GM23248 (cell line): ENCODE data around the gene PAK4.

Experiments
- EZH2 ChIP-seq: fragments of 200-600 bp; sonication (generic); IDR thresholded peaks from 2 replicates; pipeline ENCODE4 v1.6.1; 2018; ENCODE audit warnings: antibody characterized with exemption, mild to moderate bottlenecking; ENCODE audit not compliant: insufficient read depth, poor library complexity, severe bottlenecking
- EZH2phosphoT487 ChIP-seq: fragments of 200-600 bp; sonication (generic); IDR thresholded peaks from 2 replicates; pipeline ENCODE4 v1.6.1; 2018; ENCODE audit warnings: antibody characterized with exemption, moderate library complexity, mild to moderate bottlenecking, low read depth; ENCODE audit not compliant: insufficient read depth

- TF ChIP-seq EZH2, result no peak
- no peak for TF ChIP-seq EZH2phosphoT487
These were observed 10.8 kb downstream of the PAK4 start for GRCh38 chr19:39136225-39136940.
